Calu3 (cell line): ENCODE measurements around the gene OR2F1. TPM values are rescaled to one million over a fixed set of nuclear protein-coding genes. Genes with fewer than 3 reads are reported as not detected.

Experiments
- BruUV-seq: library from RNA; stranded (reverse); fragments of 400-500 nt; replicated peaks from 2 replicates; lab custom pipeline; 2021; lab: Mats Ljungman, UMichigan
- CTCF ChIA-PET: fragments of 300-600 bp; sonication (Branson Sonifier 250); formaldehyde crosslinking; loops from one replicate; lab custom pipeline; 2022; ENCODE audit warnings: antibody characterized with exemption; lab: Charles Lee
- DNase-seq: peaks from one replicate; pipeline ENCODE4 v3.0.0; 2022
- H3K27ac Mint-ChIP-seq: one replicate; pipeline ENCODE4 v1.8.0; 2022; ENCODE audit warnings: mixed read lengths; ENCODE audit not compliant: unreplicated experiment
- H3K27me3 Mint-ChIP-seq: one replicate; pipeline ENCODE4 v1.8.0; 2022; ENCODE audit warnings: mixed read lengths; ENCODE audit not compliant: unreplicated experiment
- H3K36me3 Mint-ChIP-seq: one replicate; pipeline ENCODE4 v1.8.0; 2022; ENCODE audit warnings: mild to moderate bottlenecking, moderate library complexity, mixed read lengths; ENCODE audit not compliant: insufficient read depth, unreplicated experiment
- H3K4me1 Mint-ChIP-seq: one replicate; pipeline ENCODE4 v1.8.0; 2022; ENCODE audit warnings: mild to moderate bottlenecking, low read depth, mixed read lengths; ENCODE audit not compliant: unreplicated experiment
- H3K4me3 Mint-ChIP-seq: one replicate; pipeline ENCODE4 v1.8.0; 2022; ENCODE audit warnings: mild to moderate bottlenecking, low read depth, moderate library complexity, mixed read lengths; ENCODE audit not compliant: unreplicated experiment
- H3K9me3 Mint-ChIP-seq: one replicate; pipeline ENCODE4 v1.8.0; 2022; ENCODE audit warnings: low read depth, mixed read lengths; ENCODE audit not compliant: unreplicated experiment
- intact Hi-C: fragments of 100-400 bp; cut with micrococcal nuclease; formaldehyde crosslinking; loops from one replicate; pipeline ENCODE4 v1.10.0; 2022; ENCODE audit not compliant: unreplicated experiment
- total RNA-seq: library from RNA; stranded (reverse); gene quantifications from 2 replicates; pipeline ENCODE4 v1.2.3, GENCODE V29; 2022
- TF ChIP-seq, protein P1 (sequence below): fragments of 200-600 bp; IDR thresholded peaks from one replicate; pipeline ENCODE4 v1.8.0; 2022; ENCODE audit warnings: antibody characterized with exemption; ENCODE audit not compliant: unreplicated experiment

OR2F1 gene
- total RNA-seq, 1 experiment from 2014 or later, result not detected

DNA sequence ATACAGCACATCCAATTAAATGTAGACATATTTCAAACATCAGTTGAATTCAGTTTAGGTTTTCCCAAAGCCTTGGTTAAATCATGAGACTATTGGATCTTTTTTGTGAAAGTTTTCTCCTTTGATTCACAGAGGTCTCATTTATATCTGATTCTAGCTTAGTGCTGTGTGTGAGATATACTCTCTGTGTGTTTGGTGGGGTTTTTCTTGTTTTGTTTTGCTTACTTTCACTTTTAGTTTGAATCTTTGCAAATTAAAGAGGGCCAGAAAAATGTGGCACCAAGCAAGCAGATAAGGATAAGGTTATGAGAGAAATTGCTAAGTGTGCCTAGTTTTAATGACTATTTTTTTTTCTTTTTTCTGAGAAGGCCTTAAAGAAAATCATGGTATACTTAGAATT is 32.9 kb downstream of the OR2F1 start:
- intact Hi-C loops, result no loop called here
- CTCF ChIA-PET, result no interaction called here
- no TSS peak for BruUV-seq

DNA sequence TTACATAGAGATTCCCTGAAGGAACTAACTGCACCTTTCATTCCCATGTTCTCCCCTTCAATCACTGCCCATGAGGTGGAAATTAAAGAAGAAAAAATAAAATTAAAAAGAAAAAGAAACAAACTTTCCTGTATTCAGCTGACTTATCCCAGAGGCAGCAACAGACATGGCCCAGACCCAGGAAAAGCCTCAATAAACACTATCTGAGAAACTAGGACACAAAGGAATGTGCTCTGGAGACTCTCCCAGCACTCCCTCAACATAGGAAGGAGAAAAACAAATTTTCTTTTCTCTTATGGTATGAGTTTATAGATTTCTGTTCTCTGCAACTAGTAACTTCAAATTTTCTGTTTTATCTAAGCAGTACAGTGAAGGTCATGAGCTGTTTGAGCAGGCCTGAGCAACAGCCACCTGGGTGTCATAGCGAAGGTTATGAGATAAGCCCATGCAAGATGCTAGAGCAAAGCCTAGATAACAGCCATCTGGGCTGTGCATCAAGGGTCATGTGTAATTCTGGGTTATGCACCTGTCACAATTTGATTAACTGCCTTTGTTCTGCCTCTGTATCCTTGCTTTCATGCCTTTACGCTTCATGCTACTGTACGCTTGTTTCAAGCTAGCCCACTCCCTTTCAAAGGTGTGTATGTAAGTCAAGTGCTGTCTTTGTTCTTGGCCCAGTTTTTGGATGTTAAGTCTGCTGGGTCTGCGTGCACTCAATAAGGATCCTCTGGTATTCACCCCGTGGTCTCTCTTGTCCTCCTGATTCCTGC is 34.5 kb downstream of the OR2F1 start:
- no TSS peak for BruUV-seq
- no peaks in the 10 kb centered on the region for H3K4me1 Mint-ChIP-seq
- CTCF ChIA-PET, result no interaction called here
- intact Hi-C loops, result no loop called here
- H3K27me3 Mint-ChIP-seq, result no peaks in the 10 kb centered on the region
- peaks cover 3% of the 10 kb centered on the region for H3K9me3 Mint-ChIP-seq
- no peak overlapping the region for H3K27ac Mint-ChIP-seq
- TF ChIP-seq, protein P1, sequence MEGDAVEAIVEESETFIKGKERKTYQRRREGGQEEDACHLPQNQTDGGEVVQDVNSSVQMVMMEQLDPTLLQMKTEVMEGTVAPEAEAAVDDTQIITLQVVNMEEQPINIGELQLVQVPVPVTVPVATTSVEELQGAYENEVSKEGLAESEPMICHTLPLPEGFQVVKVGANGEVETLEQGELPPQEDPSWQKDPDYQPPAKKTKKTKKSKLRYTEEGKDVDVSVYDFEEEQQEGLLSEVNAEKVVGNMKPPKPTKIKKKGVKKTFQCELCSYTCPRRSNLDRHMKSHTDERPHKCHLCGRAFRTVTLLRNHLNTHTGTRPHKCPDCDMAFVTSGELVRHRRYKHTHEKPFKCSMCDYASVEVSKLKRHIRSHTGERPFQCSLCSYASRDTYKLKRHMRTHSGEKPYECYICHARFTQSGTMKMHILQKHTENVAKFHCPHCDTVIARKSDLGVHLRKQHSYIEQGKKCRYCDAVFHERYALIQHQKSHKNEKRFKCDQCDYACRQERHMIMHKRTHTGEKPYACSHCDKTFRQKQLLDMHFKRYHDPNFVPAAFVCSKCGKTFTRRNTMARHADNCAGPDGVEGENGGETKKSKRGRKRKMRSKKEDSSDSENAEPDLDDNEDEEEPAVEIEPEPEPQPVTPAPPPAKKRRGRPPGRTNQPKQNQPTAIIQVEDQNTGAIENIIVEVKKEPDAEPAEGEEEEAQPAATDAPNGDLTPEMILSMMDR, result no peak
- H3K36me3 Mint-ChIP-seq, result no peaks in the 10 kb centered on the region
- DNase-seq, result no peak
- no peak overlapping the region for H3K4me3 Mint-ChIP-seq

More for the DNA sequence above, 32.9 kb downstream of the OR2F1 start:
- TF ChIP-seq, protein P1, result no peak
- Mint-ChIP-seq H3K27me3 (no peaks in the 10 kb centered on the region), H3K36me3 (no peaks in the 10 kb centered on the region), H3K9me3 (peaks cover 3% of the 10 kb centered on the region), H3K4me3 (no peak overlapping the region), H3K4me1 (no peaks in the 10 kb centered on the region), H3K27ac (no peak overlapping the region)
- DNase-seq, result no peak

DNA sequence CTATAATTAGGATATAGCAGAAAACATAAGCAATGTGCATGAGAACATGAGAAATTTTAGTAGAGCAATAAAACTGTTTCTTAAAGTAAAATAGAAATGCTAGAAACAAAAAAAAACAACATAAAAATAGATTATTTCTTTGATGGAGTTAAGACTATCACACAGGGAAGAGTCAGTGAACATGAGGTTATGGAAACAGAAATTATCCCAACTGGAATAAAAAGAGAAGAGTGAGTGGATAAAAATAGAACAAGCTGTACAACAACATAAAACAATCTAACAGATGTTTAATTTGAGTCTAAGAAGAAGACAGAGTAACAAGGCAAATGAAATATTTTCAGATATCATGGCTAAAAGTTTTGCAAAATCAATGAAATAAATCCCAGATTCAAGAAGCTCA is 38.0 kb downstream of the OR2F1 start:
- H3K9me3 Mint-ChIP-seq, result peaks cover 3% of the 10 kb centered on the region
- no peaks in the 10 kb centered on the region for H3K27me3 Mint-ChIP-seq
- no peak for DNase-seq
- no peak overlapping the region for H3K4me3 Mint-ChIP-seq
- no peaks in the 10 kb centered on the region for H3K36me3 Mint-ChIP-seq
- TF ChIP-seq, protein P1, result no peak
- no peak overlapping the region for H3K27ac Mint-ChIP-seq
- intact Hi-C loops, result no loop called here
- H3K4me1 Mint-ChIP-seq, result no peaks in the 10 kb centered on the region
- no TSS peak for BruUV-seq
- CTCF ChIA-PET, result no interaction called here

DNA sequence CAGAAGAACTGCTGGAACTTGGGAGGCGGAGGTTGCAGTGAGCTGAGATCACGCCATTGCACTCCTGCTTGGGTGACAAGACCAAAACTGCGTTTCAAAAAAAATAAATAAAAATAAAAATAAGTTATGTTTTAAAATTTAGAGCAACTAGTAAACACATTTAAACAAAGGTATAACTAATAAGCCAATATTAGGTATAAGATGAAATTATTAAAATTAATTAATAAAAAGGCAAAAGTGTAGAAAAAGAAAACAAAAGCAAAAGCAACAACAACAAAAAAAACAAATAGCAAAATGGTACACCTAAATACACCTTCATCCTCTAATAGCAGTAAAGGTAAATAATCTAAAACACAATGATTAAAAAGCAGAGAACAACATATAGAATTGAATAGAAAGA is 39.3 kb downstream of the OR2F1 start:
- intact Hi-C loops, result no loop called here
- no peak overlapping the region for H3K27ac Mint-ChIP-seq
- H3K36me3 Mint-ChIP-seq, result no peaks in the 10 kb centered on the region
- peaks cover 3% of the 10 kb centered on the region for H3K9me3 Mint-ChIP-seq
- TF ChIP-seq, protein P1, result no peak
- H3K27me3 Mint-ChIP-seq, result no peaks in the 10 kb centered on the region
- H3K4me3 Mint-ChIP-seq, result no peak overlapping the region
- BruUV-seq, result no TSS peak
- CTCF ChIA-PET, result no interaction called here
- no peak for DNase-seq
- H3K4me1 Mint-ChIP-seq, result no peaks in the 10 kb centered on the region
